Spleen (tissue), 11 donors: ENCODE data around the gene GLRA2. TPM values are rescaled to one million over a fixed set of nuclear protein-coding genes. Genes with fewer than 3 reads are reported as not detected.
A peak's percentile ranks its signal among the peaks of the same experiment; 100 is the strongest.

Experiments used
- DNase-seq: peaks from one replicate; pipeline ENCODE4 v3.0.0-alpha.2; 2020
- H3K27ac ChIP-seq, 8 donors: fragments of 200-600 bp; sonication (generic) in 7 of 8; 1 replicate in 4 of 8; 2 replicates in 4 of 8; pipeline versions ENCODE4 v1.5.0 to v1.8.0; 2016 to 2021; ENCODE audit warnings: inconsistent platforms in 4 of 8, mild to moderate bottlenecking in 4 of 8, moderate library complexity in 1 of 8
- H3K27me3 ChIP-seq, 7 donors: fragments of 200-600 bp; sonication (generic) in 6 of 7; replicated peaks in 1 of 7; 1 replicate in 4 of 7; 2 replicates in 3 of 7; pipeline versions ENCODE4 v1.5.0 to v1.8.0; 2016 to 2021; ENCODE audit warnings: inconsistent platforms in 3 of 7, mild to moderate bottlenecking in 1 of 7
- H3K36me3 ChIP-seq, 6 donors: fragments of 200-600 bp; sonication (generic) in 5 of 6; 1 replicate in 4 of 6; 2 replicates in 2 of 6; pipeline versions ENCODE4 v1.5.0 to v1.8.0; 2016 to 2021; ENCODE audit warnings: inconsistent platforms in 2 of 6
- H3K4me1 ChIP-seq, 6 donors: fragments of 200-600 bp; sonication (generic) in 5 of 6; 1 replicate in 3 of 6; 2 replicates in 3 of 6; pipeline versions ENCODE4 v1.5.0 to v1.8.0; 2016 to 2021; ENCODE audit warnings: inconsistent platforms in 3 of 6
- H3K4me3 ChIP-seq, 8 donors: fragments of 200-600 bp; sonication (generic) in 7 of 8; 1 replicate in 4 of 8; 2 replicates in 4 of 8; pipeline versions ENCODE4 v1.5.0 to v1.8.0; 2016 to 2021; ENCODE audit warnings: inconsistent platforms in 4 of 8, mild to moderate bottlenecking in 4 of 8, moderate library complexity in 2 of 8
- H3K9me3 ChIP-seq, 8 donors: fragments of 200-600 bp; sonication (generic) in 7 of 8; 1 replicate in 4 of 8; 2 replicates in 4 of 8; pipeline versions ENCODE4 v1.5.0 to v1.8.0; 2016 to 2021; ENCODE audit warnings: inconsistent platforms in 4 of 8
- CTCF ChIP-seq, 11 experiments: fragments of 200-600 bp in 7 of 11; fragments of 450-650 bp in 4 of 11; sonication (generic) in 4 of 11; IDR thresholded peaks in 8 of 11; conservative IDR thresholded peaks in 3 of 11; 1 replicate in 7 of 11; 2 replicates in 4 of 11; pipeline versions ENCODE4 v1.4.0 to v1.8.0; 2016 to 2021; ENCODE audit warnings: antibody characterized with exemption in 11 of 11, inconsistent platforms in 4 of 11, mild to moderate bottlenecking in 1 of 11
- POLR2A ChIP-seq, 3 donors: fragments of 450-650 bp; IDR thresholded peaks; one replicate each; pipeline ENCODE4 v1.5.1; 2017; ENCODE audit warnings: antibody characterized with exemption in 3 of 3, mild to moderate bottlenecking in 1 of 3
- POLR2AphosphoS5 ChIP-seq, 3 donors: sonication (generic); formaldehyde crosslinking; IDR thresholded peaks; one replicate each; pipeline ENCODE4 v1.5.1; 2017; ENCODE audit warnings: antibody characterized with exemption in 3 of 3
- WGBS, 5 donors: extraction: QIAGEN DNeasy Blood & Tissue Kit in 3 of 5; methylation state at CpG; one replicate each; pipeline versions ENCODE4 v1.1.5 to v1.1.7; 2013 to 2018; 5-methylcytosine and 5-hydroxymethylcytosine counted together
- intact Hi-C: fragments of 100-400 bp; cut with DNase I; formaldehyde crosslinking; loops from one replicate; pipeline ENCODE4 v1.15.0; 2023; ENCODE audit warnings: low total_unique reads
- polyA plus RNA-seq, 3 donors: library from polyadenylated mRNA; stranded (reverse); fragments of 200-250 nt; gene quantifications; one replicate each; pipeline ENCODE4 v1.2.1, GENCODE V29; 2013
- total RNA-seq, 7 donors: library from RNA; depleted of rRNA in 3 of 7; stranded (reverse); fragments of >200 nt in 3 of 7; fragmentation: NEBNext Ultra II Directional in 4 of 7; extraction: Animal tissue kit (Norgen Biotek cat#: 25700) in 4 of 7; gene quantifications; one replicate each; pipeline versions ENCODE4 v1.1.0 to v1.2.1, GENCODE V29; 2016 to 2021
- donor health status: healthy with polysubstance abuse.
- donor health status: DM: no; HTN: no; CAD: no; lungs with moderate emphysema.
- donor health status: DM: no; HTN: no; CAD: no.
- donor health status: Bipolar disorder and iron deficiency.
- donor health status: healthy.
- donor health status: DM: no; HTN: no; CAD: no.
- donor health status: DM: yes; HTN: yes; CAD: no.

GLRA2 gene
- total and polyA plus RNA-seq, 10 donors, result not detected

GRCh38 chrX:14506866-14507265 lies 22.5 kb upstream of the GLRA2 start:
- Histone ChIP-seq H3K4me3 (no peak overlapping the region), H3K27ac (no peak overlapping the region), H3K4me1 (no peaks in the 10 kb centered on the region), H3K36me3 (no peaks in the 10 kb centered on the region), H3K9me3 (no peaks in the 10 kb centered on the region), H3K27me3 (no peaks in the 10 kb centered on the region)
- intact Hi-C loops, result no loop called here
- no peak for DNase-seq
- no peak for TF ChIP-seq POLR2A (IDR thresholded peaks at IDR 0.05)
- TF ChIP-seq POLR2AphosphoS5 (IDR thresholded peaks at IDR 0.05), result no peak
- TF ChIP-seq CTCF (IDR thresholded peaks at IDR 0.05 in 8 of 11, conservative IDR thresholded peaks at IDR 0.05 in 3 of 11), result no peak

- WGBS, 5 donors, result 49 to 84% (median 69%) methylated on average over 3 of the region's 3 CpGs
- Histone ChIP-seq H3K4me1 (no peaks in the 10 kb centered on the region), H3K9me3 (peaks cover 0 to 5% (median 0%) of the 10 kb centered on the region in 8 donors), H3K27me3 (no peaks in the 10 kb centered on the region), H3K4me3 (no peak overlapping the region), H3K27ac (no peak overlapping the region), H3K36me3 (no peaks in the 10 kb centered on the region)
- DNase-seq, result no peak
- intact Hi-C loops, result no loop called here
- no peak for TF ChIP-seq CTCF (IDR thresholded peaks at IDR 0.05 in 8 of 11, conservative IDR thresholded peaks at IDR 0.05 in 3 of 11)
- TF ChIP-seq POLR2A (IDR thresholded peaks at IDR 0.05), result no peak
- no peak for TF ChIP-seq POLR2AphosphoS5 (IDR thresholded peaks at IDR 0.05)
Measured at GRCh38 chrX:14508025-14508690, 21.2 kb upstream of the GLRA2 start.

- TF ChIP-seq CTCF (IDR thresholded peaks at IDR 0.05 in 8 of 11, conservative IDR thresholded peaks at IDR 0.05 in 3 of 11) (no peak), POLR2A (IDR thresholded peaks at IDR 0.05) (no peak), POLR2AphosphoS5 (IDR thresholded peaks at IDR 0.05) (no peak)
- no peak for DNase-seq
- no peak overlapping the region for H3K4me3 ChIP-seq
- H3K36me3 ChIP-seq, result no peaks in the 10 kb centered on the region
- H3K4me1 ChIP-seq, result no peaks in the 10 kb centered on the region
- no peak overlapping the region for H3K27ac ChIP-seq
- WGBS, 5 donors, result 63 to 91% (median 76%) methylated on average over 4 of the region's 4 CpGs
- intact Hi-C loops, result no loop called here
- H3K9me3 ChIP-seq, result peaks cover 0 to 5% (median 0%) of the 10 kb centered on the region in 8 donors
- H3K27me3 ChIP-seq, result no peaks in the 10 kb centered on the region
Measured at GRCh38 chrX:14509325-14510057, 19.8 kb upstream of the GLRA2 start.

- Histone ChIP-seq H3K9me3 (no peaks in the 10 kb centered on the region), H3K4me3 (no peak overlapping the region), H3K27me3 (peaks cover 0 to 28% (median 0%) of the 10 kb centered on the region in 7 donors), H3K4me1 (no peaks in the 10 kb centered on the region), H3K36me3 (no peaks in the 10 kb centered on the region), H3K27ac (no peak overlapping the region)
- intact Hi-C loops, result no loop called here
- DNase-seq, result peak; percentile 56
- WGBS, 5 donors, result 13 to 32% (median 21%) methylated on average over 14 of the region's 14 CpGs
- TF ChIP-seq CTCF (IDR thresholded peaks at IDR 0.05 in 8 of 11, conservative IDR thresholded peaks at IDR 0.05 in 3 of 11) (peak in 7 of 11 experiments; percentile 14 to 40 (median 33)), POLR2AphosphoS5 (IDR thresholded peaks at IDR 0.05) (no peak)
Measured at GRCh38 chrX:14528629-14529289, 577 bp upstream of the GLRA2 start.
